Renal pelvis (tissue), 12 donors: ENCODE data around the gene DIRAS3. TPM values are rescaled to one million over a fixed set of nuclear protein-coding genes. Genes with fewer than 3 reads are reported as not detected.
"Not testable (repeated sequence)": the region's sequence is repeated elsewhere in the genome, so short reads cannot be mapped to it uniquely, and the experiment has no call there.

ENCODE experiments used
- DNase-seq: peaks from one replicate; pipeline ENCODE4 v3.0.0-alpha.2; 2013
- long read RNA-seq, 16 experiments: transcript quantifications; one replicate each; lab custom pipeline, GENCODE V29; 2026
- polyA plus RNA-seq, 3 donors: library from polyadenylated mRNA; unstranded; fragments of 120-200 nt; gene quantifications; one replicate each; pipeline ENCODE4 v1.2.1, GENCODE V29; 2013; ENCODE audit not compliant: insufficient read length in 3 of 3

DIRAS3 gene
- 1 to 10 TPM; 1.7 to 3.9 (median 3.1) TPM for polyA plus RNA-seq
- long read RNA-seq, donor 1, result 0 reads
- long read RNA-seq, donor 2, result 0 reads
- long read RNA-seq, donor 3, result 0 reads
- long read RNA-seq, donor 4, partial matches to known transcripts, result 0 of 2 reads
- long read RNA-seq, donor 4, other reads (novel, unspliced or antisense), result 0 of 2 reads
- long read RNA-seq, donor 5, result 0 reads
- long read RNA-seq, donor 6, result 0 reads
- long read RNA-seq, donor 7, partial matches to known transcripts, result 0 of 1 reads
- long read RNA-seq, donor 7, other reads (novel, unspliced or antisense), result 0 of 1 reads
- long read RNA-seq, donor 8, result 0 reads
- long read RNA-seq, donor 9, partial matches to known transcripts, result 0 of 2 reads
- long read RNA-seq, donor 9, other reads (novel, unspliced or antisense), result 0 of 2 reads
- long read RNA-seq, donor 10, result 0 reads
- long read RNA-seq, donor 11, partial matches to known transcripts, result 0 of 1 reads
- long read RNA-seq, donor 11, other reads (novel, unspliced or antisense), result 0 of 1 reads
- long read RNA-seq, donor 12, result 0 reads
- long read RNA-seq, donor 13, result 0 reads
- long read RNA-seq, donor 14, result 0 reads
- long read RNA-seq, donor 15, partial matches to known transcripts, result 0 of 1 reads
- long read RNA-seq, donor 15, other reads (novel, unspliced or antisense), result 0 of 1 reads
- long read RNA-seq, donor 16, result 0 reads

DNA sequence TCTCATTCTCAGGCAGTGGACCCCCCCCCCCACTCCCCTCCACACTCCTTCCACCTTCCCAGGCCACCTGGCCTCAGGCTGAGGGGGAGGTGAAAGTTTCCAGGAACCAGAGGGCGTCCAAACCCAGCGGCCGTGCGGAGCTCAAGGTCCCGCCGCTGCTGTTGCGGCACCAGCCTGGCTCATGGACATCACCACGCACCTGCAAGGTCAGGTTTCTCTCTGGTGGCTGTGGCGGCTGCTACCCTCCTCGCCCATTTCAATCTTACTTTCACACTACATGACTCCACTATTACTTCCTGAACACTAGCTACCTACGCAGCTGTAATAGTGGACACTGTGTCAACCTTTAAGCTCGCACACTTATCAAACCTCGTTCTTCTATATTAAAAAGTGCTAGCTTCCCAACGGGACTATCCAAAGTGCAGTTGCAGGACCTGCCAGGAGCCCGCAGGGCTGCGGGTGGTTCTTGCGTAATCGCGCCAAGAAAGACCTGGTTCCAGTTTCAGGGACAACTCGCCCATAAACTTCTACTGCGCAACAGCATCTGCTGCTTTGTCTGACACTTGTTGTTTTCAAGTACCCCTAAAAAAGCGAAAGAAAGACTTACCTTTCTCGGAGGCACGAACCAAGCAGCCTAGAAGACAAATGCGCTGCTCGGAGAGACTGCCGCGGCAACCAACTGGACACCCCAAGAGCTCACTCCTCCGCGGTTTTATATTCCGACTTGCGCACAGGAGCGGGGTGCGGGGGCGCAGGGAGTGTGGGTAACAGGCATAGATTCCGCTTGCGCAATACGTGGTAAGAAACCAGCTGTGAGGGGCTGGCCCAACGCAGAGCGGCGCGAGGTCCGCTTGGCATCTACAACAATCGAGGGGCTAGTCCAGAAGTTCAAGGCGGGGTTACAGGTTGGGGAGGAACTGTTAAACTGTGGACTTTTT, at the start of gene DIRAS3:
Gene DIRAS3, minus strand, starts transcription at position 687 of the 938 bp plus-strand sequence. CDS start 3,330 bp downstream, outside the sequence.
- DNase-seq, result peak; percentile 19

GRCh38 chr1:68093737-68094136, 43.3 kb upstream of the DIRAS3 start:
- DNase-seq, result no peak

DNA sequence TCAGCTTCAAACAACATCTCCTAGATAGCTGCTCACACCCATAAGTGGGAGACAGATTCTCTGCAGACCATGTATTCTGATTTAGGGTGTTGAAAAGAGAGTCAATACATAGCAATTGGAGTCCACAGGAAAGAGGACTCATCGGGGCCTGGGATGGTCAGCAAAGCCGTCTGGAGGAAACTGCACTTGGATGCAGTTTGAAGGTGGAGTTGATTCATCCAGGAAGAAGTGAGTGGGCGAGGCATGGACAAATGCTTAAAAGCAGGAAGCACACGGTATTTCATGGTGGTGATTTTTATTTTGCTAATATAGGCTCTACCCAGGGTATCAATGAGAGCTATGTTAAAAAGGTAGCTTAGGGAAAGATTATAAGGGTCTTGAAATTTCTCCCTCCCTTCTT, 36.8 kb upstream of the DIRAS3 start:
- no peak for DNase-seq

DNA sequence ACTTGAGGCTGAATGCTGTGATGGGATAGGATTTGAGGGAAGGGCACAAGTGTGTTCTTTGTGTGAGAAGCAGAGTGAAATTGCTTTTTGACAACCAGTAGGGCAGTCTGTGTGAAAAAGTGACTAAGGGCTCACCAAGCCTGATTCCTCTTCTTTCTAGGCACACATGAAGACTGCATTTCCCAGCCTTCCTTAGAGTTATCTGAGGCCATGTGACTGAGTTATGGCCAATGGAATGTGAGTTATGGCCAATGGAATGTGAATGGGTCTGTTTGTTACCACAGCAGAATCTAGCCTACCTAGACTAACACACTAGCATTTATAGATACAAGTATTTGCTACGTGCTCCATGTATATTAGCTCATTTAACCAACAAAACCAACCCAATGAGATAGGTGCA, 35.3 kb upstream of the DIRAS3 start:
- no peak for DNase-seq

DNA sequence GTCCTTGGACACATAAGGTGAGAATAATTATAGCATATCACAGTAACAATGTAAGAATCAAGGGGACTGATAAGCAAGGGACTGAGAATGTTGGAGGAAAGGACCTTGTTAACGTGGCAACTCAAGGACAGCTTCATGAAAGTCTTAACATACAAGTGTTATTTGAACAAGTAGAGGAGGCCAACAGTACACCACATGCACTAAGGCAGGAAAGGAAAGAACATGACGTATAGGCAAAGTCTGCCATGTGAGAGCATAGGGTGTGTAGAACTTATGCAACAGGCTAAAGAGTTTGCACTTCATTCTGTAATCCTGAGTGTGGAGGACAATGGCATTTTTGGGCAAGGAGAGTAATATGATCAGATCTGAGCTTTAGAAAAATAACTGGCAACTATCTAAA, 33.3 kb upstream of the DIRAS3 start:
- DNase-seq, result no peak

DNA sequence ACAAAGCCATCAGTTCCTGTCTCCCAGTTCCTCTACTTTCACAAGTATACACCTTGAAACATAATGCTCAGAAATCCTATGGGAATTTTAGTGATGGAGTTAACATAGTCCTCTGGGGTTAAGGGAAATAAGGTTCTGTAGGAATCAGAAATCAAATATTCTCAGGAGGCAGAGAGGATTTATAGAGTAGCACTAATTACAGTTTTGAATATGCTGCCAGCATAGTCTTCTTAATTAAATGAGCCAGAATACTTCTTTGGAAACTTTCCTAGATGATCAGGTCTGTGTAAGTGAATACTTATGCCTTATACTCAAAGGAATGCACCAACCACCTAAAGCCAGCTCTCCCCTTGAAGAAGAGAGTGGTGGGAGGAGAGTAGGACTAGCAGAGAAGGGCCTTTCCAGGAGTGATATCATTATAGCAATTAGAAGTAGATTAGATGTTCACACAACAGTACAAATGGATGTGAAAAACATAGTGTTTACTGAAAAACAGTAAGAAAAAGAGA, 31.4 kb upstream of the DIRAS3 start:
- no peak for DNase-seq

DNA sequence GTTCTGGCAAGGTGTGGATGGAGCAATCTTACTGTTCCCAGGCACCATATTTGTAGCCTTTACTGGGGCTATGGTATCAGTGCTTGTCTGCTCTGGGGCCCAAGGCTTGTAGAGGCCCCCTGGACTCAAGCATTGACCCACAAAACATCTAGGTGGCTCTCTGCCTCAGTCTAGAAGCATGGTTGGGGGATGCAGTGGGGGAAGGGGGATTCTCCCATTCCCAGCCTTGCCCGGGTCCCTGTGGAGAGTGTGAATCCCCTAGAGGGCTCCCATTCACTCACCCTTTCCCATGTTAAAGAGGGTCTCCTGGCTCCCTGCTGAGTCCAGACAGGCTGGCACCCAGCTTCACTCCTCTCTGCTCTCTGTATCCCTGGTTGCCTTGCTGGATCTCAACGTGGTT, 28.2 kb upstream of the DIRAS3 start:
- no peak for DNase-seq

DNA sequence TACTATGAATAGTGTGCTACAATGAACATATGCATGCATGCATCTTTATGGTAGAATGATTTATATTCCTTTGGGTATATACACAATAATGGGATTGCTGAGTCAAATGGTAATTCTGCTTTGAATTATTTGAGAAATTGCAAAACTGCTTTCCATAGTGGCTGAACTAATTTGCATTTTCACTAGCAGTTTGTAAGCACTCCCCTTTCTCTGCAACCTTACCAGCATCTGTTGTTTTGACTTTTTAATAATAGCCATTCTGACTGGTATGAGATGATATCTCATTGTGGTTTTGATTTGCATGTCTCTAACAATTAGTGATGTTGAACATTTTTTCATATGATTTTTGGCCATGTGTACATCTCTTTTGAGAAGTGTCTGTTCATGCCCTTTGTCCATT, 24.0 kb upstream of the DIRAS3 start:
- no peak for DNase-seq

DNA sequence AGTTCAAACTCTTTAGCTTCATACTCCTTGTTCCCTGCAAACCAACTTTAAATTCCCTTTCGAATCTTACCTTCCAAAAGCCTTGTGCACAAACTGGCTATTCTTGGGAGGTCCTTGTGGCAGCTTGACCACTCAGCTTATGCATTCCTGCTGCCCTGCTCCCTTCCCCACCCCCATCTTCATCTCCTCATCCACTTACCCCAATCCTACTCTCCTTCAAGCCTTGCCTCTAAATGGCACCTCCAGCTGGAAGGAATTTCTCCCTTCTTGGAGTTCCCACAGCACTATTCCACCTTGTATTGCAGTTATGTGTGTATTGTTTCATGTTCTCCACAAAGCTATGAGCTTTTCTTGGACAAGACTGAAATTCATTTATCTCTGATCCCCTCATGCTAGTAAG, 15.3 kb upstream of the DIRAS3 start:
- DNase-seq, result no peak

DNA sequence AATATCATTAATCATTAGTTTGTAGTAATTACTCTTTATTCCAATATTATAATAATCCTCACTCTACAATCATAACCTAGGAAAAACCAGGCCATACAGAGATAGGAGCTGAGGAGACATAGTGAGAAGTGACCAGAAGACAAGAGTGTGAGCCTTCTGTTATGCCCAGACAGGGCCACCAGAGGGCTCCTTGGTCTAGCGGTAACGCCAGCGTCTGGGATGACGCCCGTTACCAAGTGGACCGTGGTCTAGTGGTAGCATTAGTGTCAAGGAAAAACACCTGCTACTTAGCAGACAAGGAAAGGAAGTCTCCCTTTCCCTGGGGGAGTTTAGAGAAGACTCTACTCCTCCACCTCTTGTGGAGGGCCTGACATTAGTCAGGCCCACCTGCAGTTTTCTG, 7.6 kb upstream of the DIRAS3 start:
- DNase-seq, result not testable (repeated sequence)

- DNase-seq, result no peak
Observed at GRCh38 chr1:68057564-68057963, 7.1 kb upstream of the DIRAS3 start.

- DNase-seq, result no peak
Observed at GRCh38 chr1:68057050-68057449, 6.6 kb upstream of the DIRAS3 start.

GRCh38 chr1:68051475-68051874, 1.0 kb upstream of the DIRAS3 start:
- DNase-seq, result peak; percentile 57

GRCh38 chr1:68047659-68048026, 2.8 kb downstream of the DIRAS3 start:
- no peak for DNase-seq

GRCh38 chr1:68046885-68047658, 3.4 kb downstream of the DIRAS3 start:
- DNase-seq, result no peak

DNA sequence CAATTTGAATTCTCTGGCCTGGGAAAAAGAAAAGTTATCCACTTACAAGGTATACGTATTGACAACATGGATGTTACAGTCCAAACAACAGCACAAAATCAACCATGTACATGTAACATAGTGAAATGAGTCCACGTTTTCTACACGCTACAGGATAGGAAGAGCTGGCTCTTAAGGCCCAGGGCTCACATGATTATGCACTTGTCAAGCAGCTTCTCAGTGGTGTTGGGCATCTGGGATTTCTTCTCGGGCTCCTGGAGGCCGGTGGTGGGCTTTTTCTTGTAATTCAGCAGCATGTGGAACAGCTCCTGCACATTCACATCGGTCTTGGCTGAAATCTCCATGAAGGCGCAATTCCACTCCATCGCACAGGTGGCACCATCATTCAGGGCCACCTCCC, 4.0 kb downstream of the DIRAS3 start:
- DNase-seq, result no peak

GRCh38 chr1:68045511-68046180, 4.8 kb downstream of the DIRAS3 start:
- DNase-seq, result no peak

GRCh38 chr1:68043443-68044090, 6.9 kb downstream of the DIRAS3 start:
- DNase-seq, result no peak

GRCh38 chr1:68036946-68037345, 13.5 kb downstream of the DIRAS3 start:
- DNase-seq, result no peak

DNA sequence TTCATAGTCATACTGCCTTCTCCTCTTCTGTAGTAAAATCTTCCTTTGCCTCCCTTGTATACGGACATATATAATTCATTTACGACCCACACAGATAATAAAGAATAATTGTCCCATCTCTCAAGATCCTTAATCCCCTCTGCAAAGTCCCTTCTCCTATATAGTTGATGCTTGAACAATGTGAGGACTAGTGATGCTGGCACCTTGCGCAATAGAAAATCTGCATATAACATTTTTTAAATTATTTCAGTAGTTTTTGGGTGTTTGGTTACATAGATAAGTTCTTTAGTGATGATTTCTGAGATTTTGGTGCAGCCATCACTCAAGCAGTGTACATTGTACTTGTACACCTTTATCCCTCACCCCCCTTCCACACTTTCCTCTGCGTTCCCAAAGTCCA, 21.0 kb downstream of the DIRAS3 start:
- DNase-seq, result no peak
